ENCODE measurements around the gene ARHGEF7.

ARHGEF7 gene

GRCh38 chr13:111326981-111327642 lies 212.0 kb downstream of the ARHGEF7 start:
- TF ChIP-seq ZFX (IDR thresholded peaks at IDR 0.05): no peak
- no peak for TF ChIP-seq CTCF (conservative IDR thresholded peaks at IDR 0.05)
- no peak overlapping the region for H3K27ac ChIP-seq

GRCh38 chr13:111327730-111328573 lies 212.8 kb downstream of the ARHGEF7 start:
- H3K27ac ChIP-seq: no peak overlapping the region
- TF ChIP-seq CTCF (conservative IDR thresholded peaks at IDR 0.05) (no peak), ZFX (IDR thresholded peaks at IDR 0.05) (no peak)

DNA sequence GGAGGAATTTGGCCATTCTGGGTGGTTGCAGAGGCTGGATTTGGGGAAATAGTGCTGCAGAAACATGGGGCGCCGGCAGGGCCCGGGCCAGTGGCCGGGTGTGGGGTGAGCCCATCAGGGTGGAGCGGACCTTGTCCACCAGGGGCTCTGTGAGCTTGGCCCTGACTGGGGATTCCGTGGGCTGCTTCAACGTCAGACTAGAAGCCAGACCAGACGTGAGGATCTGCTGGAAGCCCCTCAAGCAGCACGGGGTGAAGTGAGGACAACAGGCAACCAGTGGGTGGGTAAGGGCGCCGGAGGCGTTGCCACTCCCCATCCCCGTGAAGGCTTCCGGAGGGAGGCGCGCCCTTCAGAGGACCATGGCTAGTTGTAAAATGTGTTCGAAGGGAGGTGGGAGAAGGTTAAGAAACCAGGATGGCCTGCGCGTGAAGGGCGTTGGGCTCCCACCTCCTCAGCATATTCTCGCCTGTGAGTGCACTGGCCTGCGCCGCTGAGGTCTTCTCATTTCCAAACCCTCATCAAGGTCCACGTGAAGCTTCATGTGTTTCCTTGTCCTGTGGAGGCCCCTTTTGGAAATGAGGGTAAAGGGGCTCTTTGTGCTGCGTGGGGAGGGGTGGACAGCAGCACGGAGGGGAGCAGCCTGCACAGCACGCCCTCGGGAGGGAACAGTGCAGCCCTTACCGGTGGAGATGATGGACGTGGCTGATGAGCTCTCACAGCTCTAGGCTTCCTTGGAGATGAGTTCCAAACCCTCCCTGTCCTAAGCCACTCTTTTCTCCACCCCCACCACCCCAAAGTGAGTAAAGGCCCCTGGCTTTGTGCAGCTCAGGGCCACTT lies 213.7 kb downstream of the ARHGEF7 start:
- TF ChIP-seq CTCF (conservative IDR thresholded peaks at IDR 0.05) (no peak), ZFX (IDR thresholded peaks at IDR 0.05) (no peak)
- H3K27ac ChIP-seq: no peak overlapping the region

GRCh38 chr13:111329641-111330040 lies 214.5 kb downstream of the ARHGEF7 start:
- no peak overlapping the region for H3K27ac ChIP-seq
- TF ChIP-seq CTCF (conservative IDR thresholded peaks at IDR 0.05): no peak
- no peak for TF ChIP-seq ZFX (IDR thresholded peaks at IDR 0.05)

- H3K27ac ChIP-seq: no peak overlapping the region
- TF ChIP-seq ZFX (IDR thresholded peaks at IDR 0.05) (no peak), CTCF (conservative IDR thresholded peaks at IDR 0.05) (no peak)
Measured at GRCh38 chr13:111330066-111330610, 215.0 kb downstream of the ARHGEF7 start.

DNA sequence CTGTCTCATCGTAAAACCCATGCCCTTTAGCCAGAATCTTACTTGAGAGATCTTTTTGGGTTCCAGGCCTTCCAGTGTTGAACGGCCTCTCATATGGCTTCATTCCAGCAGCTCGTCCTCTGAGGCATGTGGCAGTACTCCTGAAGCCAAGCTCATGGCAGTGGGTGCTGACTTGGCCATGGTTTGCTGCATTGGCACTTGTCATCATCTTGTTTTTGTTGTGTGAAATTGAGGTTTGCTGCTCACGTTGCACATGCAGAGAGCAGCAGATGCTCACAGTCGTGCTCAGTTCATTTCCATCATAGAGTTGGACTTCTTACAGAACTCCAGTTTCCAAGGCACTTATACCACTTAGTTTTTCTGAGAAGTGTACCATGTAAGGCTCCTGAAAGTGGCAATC lies 220.2 kb downstream of the ARHGEF7 start:
- TF ChIP-seq CTCF (conservative IDR thresholded peaks at IDR 0.05): no peak
- TF ChIP-seq ZFX (IDR thresholded peaks at IDR 0.05): no peak
- no peak overlapping the region for H3K27ac ChIP-seq

Measured in C4-2B (cell line).